KG1 (cell line): ENCODE data around the gene ARHGEF4.

ENCODE experiments used
- DNase-seq: peaks from one replicate; lab custom pipeline; 2025; lab: John Stamatoyannopoulos, UW

The ARHGEF4 gene

GRCh38 chr2:130836501-130837174 lies at the start of gene ARHGEF4:
Gene ARHGEF4, plus strand, starts transcription at chr2:130836914. Its CDS starts 40 bp downstream, at chr2:130836954.
- DNase-seq, result no peak

- no peak for DNase-seq
These were observed 48.9 kb upstream of the ARHGEF4 start for GRCh38 chr2:130787841-130788240.

- no peak for DNase-seq
These were observed 46.4 kb upstream of the ARHGEF4 start for GRCh38 chr2:130790312-130790711.

GRCh38 chr2:130790804-130791616 lies 45.7 kb upstream of the ARHGEF4 start:
- DNase-seq, result no peak

GRCh38 chr2:130791617-130791939 lies 45.1 kb upstream of the ARHGEF4 start:
- DNase-seq, result no peak

- DNase-seq, result no peak
These were observed 41.3 kb upstream of the ARHGEF4 start for GRCh38 chr2:130795431-130795830.

GRCh38 chr2:130796290-130796689 lies 40.4 kb upstream of the ARHGEF4 start:
- no peak for DNase-seq

- peak; percentile 79 for DNase-seq
These were observed 39.0 kb upstream of the ARHGEF4 start for GRCh38 chr2:130797493-130798435.

- no peak for DNase-seq
These were observed 38.1 kb upstream of the ARHGEF4 start for GRCh38 chr2:130798472-130799218.

GRCh38 chr2:130799295-130799694 lies 37.4 kb upstream of the ARHGEF4 start:
- no peak for DNase-seq

- DNase-seq, result no peak
These were observed 31.1 kb upstream of the ARHGEF4 start for GRCh38 chr2:130805613-130806012.

GRCh38 chr2:130806370-130806769 lies 30.3 kb upstream of the ARHGEF4 start:
- DNase-seq, result no peak

- DNase-seq, result no peak
These were observed 28.9 kb upstream of the ARHGEF4 start for GRCh38 chr2:130807659-130808385.

- peak; percentile 24 for DNase-seq
These were observed 28.0 kb upstream of the ARHGEF4 start for GRCh38 chr2:130808482-130809268.

GRCh38 chr2:130810490-130810889 lies 26.2 kb upstream of the ARHGEF4 start:
- DNase-seq, result no peak

- DNase-seq, result no peak
These were observed 23.0 kb upstream of the ARHGEF4 start for GRCh38 chr2:130813722-130814121.

GRCh38 chr2:130814931-130815680 lies 21.6 kb upstream of the ARHGEF4 start:
- no peak for DNase-seq

GRCh38 chr2:130818809-130819208 lies 17.9 kb upstream of the ARHGEF4 start:
- no peak for DNase-seq

GRCh38 chr2:130819226-130819607 lies 17.5 kb upstream of the ARHGEF4 start:
- DNase-seq, result no peak
